ENCODE results near the gene GABPB1. TPM values are rescaled to one million over a fixed set of nuclear protein-coding genes. Genes with fewer than 3 reads are reported as not detected.

GABPB1 gene
- total and polyA plus RNA-seq, 10 of the 15 experiments (the other 5 are each of a cell fraction or from before 2014, with no cell fraction given) = 13.9 to 48.2 (median 39.8) TPM

DNA sequence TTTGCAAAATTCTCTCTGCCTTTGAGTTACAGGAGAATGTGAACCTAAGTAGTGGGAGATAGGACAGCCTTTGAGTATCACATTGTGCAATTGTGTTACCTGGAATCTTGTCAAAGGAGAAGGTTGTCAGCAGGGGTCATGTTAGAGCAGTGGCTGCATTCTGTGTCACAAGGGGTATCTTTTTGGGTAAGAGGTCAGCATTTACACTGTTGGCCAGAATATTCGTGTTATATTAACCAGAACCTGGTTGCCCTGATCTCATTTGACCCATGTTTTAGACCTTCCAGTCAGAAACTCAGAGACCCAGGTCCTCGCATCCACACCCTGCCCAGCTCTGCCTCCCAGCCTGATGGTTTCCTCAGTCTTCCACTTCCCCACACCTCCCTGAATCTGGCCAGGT, 116.7 kb downstream of the GABPB1 start:
- Histone ChIP-seq H3K36me3 (ENCODE audit: control insufficient read depth in 2 of 2, insufficient read depth in 2 of 2, low read length in 1 of 2) (no peaks in the 10 kb centered on the region), H3K4me3 (no peak overlapping the region), H3K9ac (ENCODE audit: control insufficient read depth, insufficient read depth, low read length) (no peak overlapping the region), H3K9me3 (replicated peaks; ENCODE audit: control insufficient read depth, insufficient read depth, low read length) (no peaks in the 10 kb centered on the region), H3K27ac (ENCODE audit: control insufficient read depth, insufficient read depth) (no peak overlapping the region), H4K20me1 (ENCODE audit: control insufficient read depth, insufficient read depth) (no peaks in the 10 kb centered on the region), H3K4me1 (ENCODE audit: control insufficient read depth, insufficient read depth, low read length) (no peaks in the 10 kb centered on the region), H3K27me3 (replicated peaks in 1 of 2; ENCODE audit: control insufficient read depth in 2 of 2, insufficient read depth in 2 of 2, low read length in 1 of 2) (no peaks in the 10 kb centered on the region), H3K79me2 (ENCODE audit: control insufficient read depth, insufficient read depth, low read length) (no peaks in the 10 kb centered on the region), H3K4me2 (ENCODE audit: control insufficient read depth, insufficient read depth) (no peak overlapping the region), H2AFZ (ENCODE audit: control insufficient read depth, low read depth, low read length) (no peak overlapping the region)
- in situ Hi-C loops (cut with MboI) (no loop called here), intact Hi-C loops (cut with micrococcal nuclease; ENCODE audit: unreplicated experiment) (no loop called here)
- FAIRE-seq (no peak), ATAC-seq (no peak), DNase-seq (ENCODE audit: low read depth, low spot score) (no peak)
- no TSS peak for BruUV-seq (replicated peaks)
- ChIA-PET POLR2A (no interaction called here), RAD21 (ENCODE audit: unreplicated experiment) (interaction anchor here (1.3 kb wide), 1 partner anchor 78 kb away, joined by 3 read pairs; no protein-coding TSS in a partner anchor), SMC1A (ENCODE audit: uncharacterized antibody, unreplicated experiment) (interaction anchor here (0.7 to 0.9 kb wide), 2 partner anchors 115 to 137 kb away, joined by 3 to 4 read pairs; no protein-coding TSS in a partner anchor), CTCF (no interaction called here)
- no peak for TF ChIP-seq SP1 (IDR thresholded peaks at IDR 0.05; ENCODE audit: low read depth, low read length)
- TF ChIP-seq CREB1 (IDR thresholded peaks at IDR 0.05; ENCODE audit: low read depth) = no peak
- no peak for TF ChIP-seq SREBF2 (IDR thresholded peaks at IDR 0.05; ENCODE audit: low read length)
- no peak for TF ChIP-seq ATF2 (IDR thresholded peaks at IDR 0.05; ENCODE audit: low read length)
- no peak for TF ChIP-seq KAT2A (conservative IDR thresholded peaks at IDR 0.05; ENCODE audit: control insufficient read depth, low read depth, low read length)
- no peak for TF ChIP-seq TCF3 (IDR thresholded peaks at IDR 0.05; ENCODE audit: borderline replicate concordance, insufficient read depth, low read depth, low read length)
- TF ChIP-seq IRF4 (IDR thresholded peaks at IDR 0.05; ENCODE audit: low read depth, low read length) = no peak
- no peak for TF ChIP-seq ZNF207 (IDR thresholded peaks at IDR 0.05; ENCODE audit: borderline replicate concordance)
- TF ChIP-seq RBBP5 (conservative IDR thresholded peaks at IDR 0.05) = no peak
- no peak for TF ChIP-seq MEF2B (IDR thresholded peaks at IDR 0.05; ENCODE audit: partially characterized antibody, poor library complexity, severe bottlenecking)
- WGBS (ENCODE audit: insufficient coverage, insufficient replicate concordance, low lambda C conversion rate, missing lambda C conversion rate) = 47% methylated on average over 2 of the region's 2 CpGs

Data from GM12878 (cell line).